Choroid plexus epithelial cell (primary cell): ENCODE results near the gene SNX8.

Source experiments
- DNase-seq: peaks from one replicate; pipeline ENCODE4 v3.0.0-alpha.2; 2010; ENCODE audit warnings: low read depth
- H3K4me3 ChIP-seq: 2 replicates; pipeline ENCODE4 v1.5.1; 2011; ENCODE audit warnings: low read depth, mild to moderate bottlenecking, control low read depth, low read length, moderate library complexity
- TF ChIP-seq, protein P1 (sequence below): conservative IDR thresholded peaks from 2 replicates; pipeline ENCODE4 v1.5.1; 2011; ENCODE audit warnings: low read depth, mild to moderate bottlenecking, control low read depth, inconsistent platforms, low read length, moderate library complexity

Gene SNX8

DNA sequence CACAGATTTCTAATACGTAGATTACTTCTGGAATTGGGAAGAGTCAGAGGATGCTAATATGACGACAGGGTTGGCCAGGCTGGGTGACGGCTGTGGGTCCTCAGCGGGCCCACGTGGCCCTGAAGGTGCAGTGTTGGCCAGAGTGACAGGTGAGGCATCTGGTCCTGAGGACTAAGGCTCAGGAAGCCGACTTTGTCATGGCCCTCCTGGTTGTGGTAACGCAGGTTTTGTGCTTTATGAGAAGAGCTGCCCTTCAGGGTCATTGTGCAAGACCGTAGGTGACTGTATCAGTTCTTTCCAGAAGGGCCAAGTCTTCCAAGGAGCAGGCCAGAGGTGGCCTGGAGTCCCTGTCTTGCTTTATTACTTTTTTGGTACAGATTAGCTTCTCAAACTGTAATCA is 42.9 kb upstream of the SNX8 start:
- no peak for DNase-seq
- no peak overlapping the region for H3K4me3 ChIP-seq
- TF ChIP-seq, protein P1, sequence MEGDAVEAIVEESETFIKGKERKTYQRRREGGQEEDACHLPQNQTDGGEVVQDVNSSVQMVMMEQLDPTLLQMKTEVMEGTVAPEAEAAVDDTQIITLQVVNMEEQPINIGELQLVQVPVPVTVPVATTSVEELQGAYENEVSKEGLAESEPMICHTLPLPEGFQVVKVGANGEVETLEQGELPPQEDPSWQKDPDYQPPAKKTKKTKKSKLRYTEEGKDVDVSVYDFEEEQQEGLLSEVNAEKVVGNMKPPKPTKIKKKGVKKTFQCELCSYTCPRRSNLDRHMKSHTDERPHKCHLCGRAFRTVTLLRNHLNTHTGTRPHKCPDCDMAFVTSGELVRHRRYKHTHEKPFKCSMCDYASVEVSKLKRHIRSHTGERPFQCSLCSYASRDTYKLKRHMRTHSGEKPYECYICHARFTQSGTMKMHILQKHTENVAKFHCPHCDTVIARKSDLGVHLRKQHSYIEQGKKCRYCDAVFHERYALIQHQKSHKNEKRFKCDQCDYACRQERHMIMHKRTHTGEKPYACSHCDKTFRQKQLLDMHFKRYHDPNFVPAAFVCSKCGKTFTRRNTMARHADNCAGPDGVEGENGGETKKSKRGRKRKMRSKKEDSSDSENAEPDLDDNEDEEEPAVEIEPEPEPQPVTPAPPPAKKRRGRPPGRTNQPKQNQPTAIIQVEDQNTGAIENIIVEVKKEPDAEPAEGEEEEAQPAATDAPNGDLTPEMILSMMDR: no peak

- no peak for DNase-seq
- H3K4me3 ChIP-seq: peak overlapping the region; percentile 96
- TF ChIP-seq, protein P1: no peak
Observed at GRCh38 chr7:2355705-2356008, 41.4 kb upstream of the SNX8 start.

DNA sequence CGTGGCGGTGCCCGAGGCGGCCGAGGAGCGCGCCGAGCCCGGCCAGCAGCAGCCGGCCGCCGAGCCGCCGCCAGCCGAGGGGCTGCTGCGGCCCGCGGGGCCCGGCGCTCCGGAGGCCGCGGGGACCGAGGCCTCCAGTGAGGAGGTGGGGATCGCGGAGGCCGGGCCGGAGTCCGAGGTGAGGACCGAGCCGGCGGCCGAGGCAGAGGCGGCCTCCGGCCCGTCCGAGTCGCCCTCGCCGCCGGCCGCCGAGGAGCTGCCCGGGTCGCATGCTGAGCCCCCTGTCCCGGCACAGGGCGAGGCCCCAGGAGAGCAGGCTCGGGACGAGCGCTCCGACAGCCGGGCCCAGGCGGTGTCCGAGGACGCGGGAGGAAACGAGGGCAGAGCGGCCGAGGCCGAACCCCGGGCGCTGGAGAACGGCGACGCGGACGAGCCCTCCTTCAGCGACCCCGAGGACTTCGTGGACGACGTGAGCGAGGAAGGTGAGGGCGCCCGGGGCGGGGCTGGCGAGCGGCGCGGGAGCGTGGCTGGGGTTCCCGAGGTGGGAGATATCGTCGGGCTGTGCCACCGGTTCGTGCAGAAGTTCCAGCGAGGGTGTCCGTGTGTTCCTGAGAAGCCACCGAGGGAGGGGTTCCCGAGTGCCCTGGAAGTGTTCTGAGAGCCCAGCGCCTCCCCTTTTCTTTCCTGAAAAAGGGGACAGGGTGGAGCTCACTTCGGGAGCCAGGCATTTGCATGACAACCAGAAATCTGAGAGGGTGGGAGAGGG is 40.9 kb upstream of the SNX8 start:
- H3K4me3 ChIP-seq: peak overlapping the region; percentile 96
- TF ChIP-seq, protein P1: no peak
- DNase-seq: no peak

- peak; percentile 96 for DNase-seq
- TF ChIP-seq, protein P1: no peak
- peak within 1 kb of the TSS; percentile 96 for H3K4me3 ChIP-seq
Observed at GRCh38 chr7:2354186-2354938, 40.1 kb upstream of the SNX8 start, which contains the start of gene EIF3B. Gene EIF3B, plus strand, starts transcription at chr7:2354827. Its CDS starts 95 bp downstream, at chr7:2354922.

GRCh38 chr7:2353936-2354185 is 39.6 kb upstream of the SNX8 start:
- peak overlapping the region; percentile 96 for H3K4me3 ChIP-seq
- DNase-seq: peak; percentile 92
- TF ChIP-seq, protein P1: no peak

DNA sequence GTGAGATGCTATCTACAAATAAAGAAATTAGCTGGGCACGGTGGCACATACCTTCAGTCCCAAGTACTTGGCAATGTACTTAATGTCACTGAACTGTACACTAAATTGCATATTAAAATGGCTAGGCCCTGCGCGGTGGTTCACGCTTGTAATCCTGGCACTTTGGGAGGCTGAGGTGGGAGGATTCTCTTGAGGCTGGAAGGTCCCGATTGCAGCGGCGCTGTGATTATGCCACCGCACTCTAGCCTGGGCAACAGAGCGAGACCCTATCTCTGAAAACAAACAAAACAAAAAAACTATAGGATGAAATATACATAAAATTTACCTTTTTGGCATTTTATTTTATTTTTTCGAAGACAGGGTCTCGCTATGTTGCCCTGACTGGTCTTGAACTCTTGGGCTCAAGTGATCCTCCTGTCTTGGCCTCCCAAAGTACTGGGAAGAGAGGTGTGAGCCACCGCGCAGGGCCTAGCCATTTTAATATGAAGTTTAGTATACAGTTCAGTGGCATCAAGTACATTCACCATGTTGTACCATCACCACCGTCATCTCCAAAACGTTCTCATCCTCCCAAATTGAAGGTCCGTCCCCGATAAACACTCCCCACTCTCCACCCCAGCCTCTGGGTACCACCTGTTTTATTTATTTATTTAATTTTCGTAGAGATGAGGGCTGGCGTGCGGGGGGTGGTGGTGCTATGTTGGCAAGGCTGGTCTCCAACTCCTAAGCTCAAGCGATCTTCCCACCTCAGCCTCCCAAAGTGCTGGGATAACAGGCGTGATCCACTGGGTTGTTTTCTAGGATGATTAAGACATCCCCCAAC is 39.1 kb upstream of the SNX8 start:
- TF ChIP-seq, protein P1: no peak
- no peak for DNase-seq
- H3K4me3 ChIP-seq: peak overlapping the region; percentile 96
